ENCODE data around the gene ENO2.

The ENO2 gene

GRCh38 chr12:6914947-6915788 is 788 bp downstream of the ENO2 start:
- no peak for TF ChIP-seq POLR2A (IDR thresholded peaks at IDR 0.05; ENCODE audit: low read depth, low read length)
- TF ChIP-seq TAF1 (IDR thresholded peaks at IDR 0.05; ENCODE audit: low read depth, low read length), result no peak
- no peak for TF ChIP-seq POU2F2 (IDR thresholded peaks at IDR 0.05; ENCODE audit: low read depth, low read length)
- no peak for TF ChIP-seq PAX5 (IDR thresholded peaks at IDR 0.05; ENCODE audit: insufficient read depth, low read length, severe bottlenecking)
- no peak for TF ChIP-seq SPI1 (IDR thresholded peaks at IDR 0.05; ENCODE audit: low read depth, low read length)
- TF ChIP-seq POLR2AphosphoS5 (IDR thresholded peaks at IDR 0.05; ENCODE audit: low read depth, low read length), result no peak
- DNase-seq (ENCODE audit: insufficient read length, low spot score) (no peak), FAIRE-seq (peak; percentile 91)

- no peak for TF ChIP-seq PAX5 (IDR thresholded peaks at IDR 0.05; ENCODE audit: insufficient read depth, low read length, severe bottlenecking)
- TF ChIP-seq POLR2AphosphoS5 (IDR thresholded peaks at IDR 0.05; ENCODE audit: low read depth, low read length), result no peak
- FAIRE-seq (no peak), DNase-seq (ENCODE audit: insufficient read length, low spot score) (no peak)
Measured at GRCh38 chr12:6915789-6916285, 1.5 kb downstream of the ENO2 start.

- DNase-seq (ENCODE audit: insufficient read length, low spot score), result no peak
- no peak for FAIRE-seq
- TF ChIP-seq POLR2A (IDR thresholded peaks at IDR 0.05; ENCODE audit: low read depth, low read length), result no peak
- no peak for TF ChIP-seq POU2F2 (IDR thresholded peaks at IDR 0.05; ENCODE audit: low read depth, low read length)
- no peak for TF ChIP-seq POLR2AphosphoS5 (IDR thresholded peaks at IDR 0.05; ENCODE audit: low read depth, low read length)
Measured at GRCh38 chr12:6916426-6917200, 2.2 kb downstream of the ENO2 start.

- no peak for FAIRE-seq
- TF ChIP-seq PAX5 (IDR thresholded peaks at IDR 0.05; ENCODE audit: insufficient read depth, low read length, severe bottlenecking), result no peak
- no peak for TF ChIP-seq TAF1 (IDR thresholded peaks at IDR 0.05; ENCODE audit: low read depth, low read length)
- no peak for TF ChIP-seq POU2F2 (IDR thresholded peaks at IDR 0.05; ENCODE audit: low read depth, low read length)
- DNase-seq (ENCODE audit: insufficient read length, low spot score), result no peak
Measured at GRCh38 chr12:6917491-6918231, 3.3 kb downstream of the ENO2 start.

- TF ChIP-seq POLR2AphosphoS5 (IDR thresholded peaks at IDR 0.05; ENCODE audit: low read depth, low read length) (no peak), SPI1 (IDR thresholded peaks at IDR 0.05; ENCODE audit: low read depth, low read length) (peak; percentile 34; the same call in 1 of the 2 replicates)
- FAIRE-seq, result peak; percentile 47
- no peak for DNase-seq (ENCODE audit: insufficient read length, low spot score)
Measured at GRCh38 chr12:6919588-6919987, 5.2 kb downstream of the ENO2 start.

- DNase-seq (ENCODE audit: insufficient read length, low spot score), result no peak
- TF ChIP-seq POLR2AphosphoS5 (IDR thresholded peaks at IDR 0.05; ENCODE audit: low read depth, low read length), result no peak
- TF ChIP-seq POLR2A (IDR thresholded peaks at IDR 0.05; ENCODE audit: low read depth, low read length), result no peak
- no peak for TF ChIP-seq PAX5 (IDR thresholded peaks at IDR 0.05; ENCODE audit: insufficient read depth, low read length, severe bottlenecking)
- no peak for TF ChIP-seq POU2F2 (IDR thresholded peaks at IDR 0.05; ENCODE audit: low read depth, low read length)
- no peak for TF ChIP-seq TAF1 (IDR thresholded peaks at IDR 0.05; ENCODE audit: low read depth, low read length)
- TF ChIP-seq SPI1 (IDR thresholded peaks at IDR 0.05; ENCODE audit: low read depth, low read length), result no peak
- FAIRE-seq, result peak; percentile 60
Measured at GRCh38 chr12:6921539-6921938, 7.2 kb downstream of the ENO2 start.

GRCh38 chr12:6921996-6922946 is 7.9 kb downstream of the ENO2 start:
- DNase-seq (ENCODE audit: insufficient read length, low spot score) (no peak), FAIRE-seq (peak; percentile 91)
- TF ChIP-seq POU2F2 (IDR thresholded peaks at IDR 0.05; ENCODE audit: low read depth, low read length), result no peak
- TF ChIP-seq TAF1 (IDR thresholded peaks at IDR 0.05; ENCODE audit: low read depth, low read length), result no peak
- no peak for TF ChIP-seq PAX5 (IDR thresholded peaks at IDR 0.05; ENCODE audit: insufficient read depth, low read length, severe bottlenecking)
- TF ChIP-seq SPI1 (IDR thresholded peaks at IDR 0.05; ENCODE audit: low read depth, low read length), result no peak
- TF ChIP-seq POLR2A (IDR thresholded peaks at IDR 0.05; ENCODE audit: low read depth, low read length), result no peak
- no peak for TF ChIP-seq POLR2AphosphoS5 (IDR thresholded peaks at IDR 0.05; ENCODE audit: low read depth, low read length)

- peak; percentile 92 for TF ChIP-seq POU2F2 (IDR thresholded peaks at IDR 0.05; ENCODE audit: low read depth, low read length)
- no peak for TF ChIP-seq POLR2A (IDR thresholded peaks at IDR 0.05; ENCODE audit: low read depth, low read length)
- TF ChIP-seq SPI1 (IDR thresholded peaks at IDR 0.05; ENCODE audit: low read depth, low read length), result no peak
- no peak for TF ChIP-seq TAF1 (IDR thresholded peaks at IDR 0.05; ENCODE audit: low read depth, low read length)
- FAIRE-seq (peak; percentile 86), DNase-seq (ENCODE audit: insufficient read length, low spot score) (no peak)
Measured at GRCh38 chr12:6923003-6923732, 8.8 kb downstream of the ENO2 start.
